NCI-H2081 (cell line): ENCODE measurements around the gene PFKM.

Experiments used
- DNase-seq, 2 experiments: peaks; one replicate each; lab custom pipeline; 2025; lab: John Stamatoyannopoulos, UW

PFKM gene

DNA sequence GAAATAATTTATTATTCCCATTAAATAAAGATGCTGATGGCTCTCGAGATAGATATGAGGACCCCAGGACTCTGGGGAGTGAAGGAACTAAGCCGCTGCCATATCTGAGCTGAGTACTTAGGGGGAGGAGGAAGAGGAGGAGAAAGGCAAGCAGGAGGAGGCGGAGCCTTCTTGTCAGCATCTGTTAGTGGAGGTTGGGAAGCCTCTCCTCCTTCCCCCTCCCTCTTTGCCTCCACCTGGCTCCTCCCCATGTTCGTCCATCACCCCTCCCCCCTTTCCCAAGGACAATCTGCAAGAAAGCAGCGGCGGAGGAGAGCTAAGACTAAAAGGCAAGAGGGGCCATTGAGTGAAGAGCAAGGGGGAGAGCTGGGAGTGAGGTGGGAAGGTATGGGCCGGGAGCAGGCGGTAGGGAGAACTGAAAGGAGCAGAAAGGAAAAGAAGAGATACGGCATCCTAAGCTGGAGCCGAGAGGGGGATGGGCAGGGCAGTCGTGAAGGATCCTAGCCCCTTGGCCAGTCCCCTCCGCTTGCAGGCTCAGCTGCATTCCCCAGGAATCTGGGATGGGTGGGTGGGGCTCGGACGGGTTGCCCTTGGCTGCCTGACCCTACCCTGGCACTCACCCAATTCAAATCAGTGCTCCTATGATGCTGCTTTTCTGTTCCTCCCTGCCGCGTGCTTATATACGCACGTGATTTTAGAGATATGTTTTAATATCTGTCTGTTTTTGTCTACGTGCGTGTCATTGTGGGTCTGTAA lies at the start of gene PFKM:
Gene PFKM (plus strand): TSS at position 287 of the 756 bp plus-strand sequence. CDS start 3,411 bp downstream, outside the sequence.
- DNase-seq = peak; percentile 79 to 90

DNA sequence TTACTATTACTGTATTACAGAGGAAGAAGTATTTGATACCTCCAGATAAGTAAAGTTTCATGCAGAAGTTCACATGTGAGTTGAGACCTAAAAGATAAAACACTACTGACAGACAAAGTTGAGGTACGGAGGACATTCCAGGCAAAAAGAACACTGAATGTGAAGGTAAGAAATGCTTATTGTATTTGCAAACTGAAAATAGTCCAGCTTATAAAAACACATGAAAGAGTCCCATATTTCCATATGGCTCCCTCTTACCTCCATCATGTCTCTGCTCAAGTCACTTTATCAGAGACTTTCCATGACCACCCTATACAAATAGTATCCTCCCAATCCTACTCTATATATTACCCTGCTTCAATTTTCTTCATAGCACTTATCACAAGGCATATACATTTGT lies 49.1 kb upstream of the PFKM start:
- no peak for DNase-seq

- DNase-seq = no peak
Observed at GRCh38 chr12:48070731-48071130, 48.4 kb upstream of the PFKM start.

DNA sequence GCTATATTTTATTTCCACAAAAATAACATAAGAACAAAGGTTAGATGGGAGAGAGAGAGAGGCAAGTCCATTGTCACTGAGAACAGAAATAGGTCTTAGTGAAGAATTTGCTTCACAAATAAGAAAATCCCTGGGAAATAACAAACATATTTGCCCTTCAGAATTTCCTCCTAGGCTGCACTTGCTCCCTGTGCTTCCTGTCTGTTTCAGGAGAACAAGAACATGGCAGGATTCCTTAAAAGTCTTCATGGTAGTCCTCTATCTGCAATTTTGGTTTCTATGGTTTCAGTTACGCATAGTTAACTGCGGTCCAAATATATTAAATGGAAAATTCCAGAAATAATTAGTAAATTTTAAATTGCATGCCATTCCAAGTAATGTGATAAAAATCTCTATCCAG lies 47.4 kb upstream of the PFKM start:
- no peak for DNase-seq

DNA sequence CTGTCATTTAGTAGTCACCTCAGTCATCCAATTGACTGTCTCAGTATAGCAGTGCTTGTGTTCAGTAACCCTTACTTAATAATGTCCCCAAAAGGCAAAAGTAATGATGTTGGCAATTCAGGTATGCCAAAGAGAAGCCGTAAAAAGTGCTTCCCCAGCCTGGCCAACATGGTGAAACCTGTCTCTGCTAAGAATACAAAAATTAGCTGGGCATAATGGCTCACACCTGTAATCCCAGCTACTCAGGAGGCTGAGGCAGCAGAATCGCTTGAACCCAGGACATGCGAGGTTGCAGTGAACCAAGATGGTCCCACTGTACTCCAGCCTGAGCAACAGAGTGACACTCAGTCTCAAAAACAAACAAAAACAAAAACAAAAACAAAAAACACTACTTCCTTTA lies 46.9 kb upstream of the PFKM start:
- DNase-seq = no peak

DNA sequence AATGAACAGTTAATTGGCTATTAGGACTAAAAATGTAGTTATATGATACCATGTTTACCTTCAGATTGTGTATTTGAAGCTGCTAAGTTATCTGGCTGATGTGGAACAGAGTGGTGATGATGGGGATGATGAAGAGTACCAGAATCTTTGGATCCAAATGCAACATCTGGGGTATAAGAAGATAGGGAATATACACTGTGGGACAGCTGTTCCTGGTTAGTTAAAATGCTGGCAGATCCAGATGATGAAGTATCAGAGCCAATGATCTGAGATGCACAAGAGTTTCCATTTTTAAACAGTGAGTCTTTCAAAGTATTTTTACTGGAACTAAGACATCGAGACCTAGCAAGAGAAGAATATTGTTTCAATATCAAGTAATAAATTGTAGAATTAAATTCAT lies 44.9 kb upstream of the PFKM start:
- DNase-seq = no peak

GRCh38 chr12:48075832-48076231 lies 43.3 kb upstream of the PFKM start:
- DNase-seq = no peak

DNA sequence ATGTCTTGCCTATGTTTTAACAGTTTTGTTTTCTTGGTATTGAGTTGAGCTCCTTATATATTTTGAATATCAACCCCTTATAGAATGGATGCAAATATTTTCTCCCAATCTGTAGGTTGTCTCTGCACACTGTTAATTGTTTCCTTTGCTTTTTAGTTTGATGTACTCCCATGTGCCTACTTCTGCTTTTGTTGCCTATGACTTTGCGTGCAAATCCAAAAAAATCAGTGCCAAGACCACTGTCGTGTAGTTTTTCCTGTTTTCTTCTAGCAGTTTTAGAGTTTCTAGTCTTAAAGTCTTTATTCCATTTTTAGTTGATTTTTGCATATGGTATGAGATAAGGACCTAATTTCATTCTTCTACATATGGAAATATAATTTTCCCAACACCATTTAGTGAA lies 42.1 kb upstream of the PFKM start:
- DNase-seq = no peak

DNA sequence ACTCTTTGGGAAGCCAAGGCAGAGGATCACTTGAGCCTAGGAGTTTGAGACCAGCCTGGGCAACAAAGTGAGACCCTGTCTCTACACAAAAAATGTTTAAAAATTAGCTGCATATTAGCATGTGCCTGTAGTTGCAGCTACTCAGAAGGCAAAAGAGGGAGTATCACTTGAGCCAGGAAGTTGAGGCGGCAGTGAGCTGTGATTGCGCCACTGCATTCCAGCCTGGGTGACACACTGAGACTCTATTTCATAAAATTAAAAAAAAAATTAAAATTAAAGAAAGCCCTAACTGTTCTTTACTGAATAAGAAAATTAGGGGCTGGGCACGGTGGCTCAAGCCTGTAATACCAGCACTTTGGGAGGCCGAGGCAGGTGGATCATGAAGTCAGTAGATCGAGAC lies 40.3 kb upstream of the PFKM start:
- DNase-seq = no peak

- DNase-seq = no peak
Observed at GRCh38 chr12:48080285-48080684, 38.9 kb upstream of the PFKM start.

DNA sequence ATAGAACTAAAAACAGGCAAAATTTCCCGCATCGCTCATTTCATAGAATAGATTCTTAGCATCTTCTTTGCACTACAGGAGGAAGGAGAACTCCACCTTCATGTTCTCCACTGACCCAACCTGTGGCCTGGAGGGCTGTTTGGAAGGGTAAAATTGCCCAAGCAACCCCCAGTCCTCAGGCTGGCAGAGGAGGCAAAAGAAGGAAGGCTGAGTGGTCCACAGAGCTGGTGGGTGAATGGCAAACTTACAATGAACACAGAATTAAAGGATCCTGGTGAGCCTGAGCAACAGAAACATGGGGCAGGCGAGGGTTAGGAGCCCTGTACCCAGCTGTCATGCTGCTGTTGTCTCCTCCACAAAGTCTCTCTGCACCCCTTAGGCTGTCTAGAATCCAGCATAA lies 38.3 kb upstream of the PFKM start:
- DNase-seq = no peak

DNA sequence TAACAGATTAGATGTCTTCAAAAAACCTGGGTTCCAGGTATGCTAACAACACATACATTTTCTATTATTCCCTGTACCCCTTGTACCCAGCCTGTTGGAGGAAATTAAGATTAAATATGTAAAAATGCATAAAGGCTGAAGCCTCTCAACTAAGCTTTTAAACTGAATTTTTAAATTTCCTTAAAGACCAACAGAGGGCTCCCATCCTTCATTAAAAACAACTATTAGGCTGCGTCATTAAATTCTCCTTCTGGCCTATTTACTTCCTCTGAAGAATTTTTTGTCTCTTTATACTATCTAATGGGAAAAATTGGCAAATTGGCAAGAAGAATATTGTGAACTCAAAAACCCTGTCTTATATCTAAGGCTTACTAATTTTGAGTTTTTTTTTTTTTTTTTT lies 35.1 kb upstream of the PFKM start:
- DNase-seq = no peak

DNA sequence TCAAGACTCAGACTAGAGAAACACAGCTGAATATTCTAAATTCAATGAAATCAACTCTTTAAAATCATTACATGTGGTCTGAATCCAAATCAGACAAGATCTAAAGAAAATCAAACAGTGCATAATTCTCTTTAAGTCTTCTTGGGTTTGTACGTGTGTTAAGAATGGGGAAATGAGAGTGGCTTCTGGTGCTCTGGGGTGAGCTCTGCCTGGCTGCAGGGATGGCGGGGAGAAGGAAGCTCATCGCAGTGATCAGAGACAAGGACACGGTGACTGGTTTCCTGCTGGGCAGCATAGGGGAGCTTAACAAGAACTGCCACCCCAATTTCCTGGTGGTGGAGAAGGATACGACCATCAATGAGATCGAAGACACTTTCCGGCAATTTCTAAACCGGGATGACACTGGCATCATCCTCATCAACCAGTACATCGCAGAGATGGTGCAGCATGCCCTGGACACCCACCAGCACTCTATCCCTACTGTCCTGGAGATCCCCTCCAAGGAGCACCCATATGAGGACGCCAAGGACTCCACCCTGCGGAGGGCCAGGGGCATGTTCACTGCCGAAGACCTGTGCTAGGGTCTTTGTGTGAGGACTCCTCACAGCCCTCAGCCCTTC lies 34.2 kb upstream of the PFKM start:
- no peak for DNase-seq

- DNase-seq = no peak
Observed at GRCh38 chr12:48086327-48086726, 32.8 kb upstream of the PFKM start.

DNA sequence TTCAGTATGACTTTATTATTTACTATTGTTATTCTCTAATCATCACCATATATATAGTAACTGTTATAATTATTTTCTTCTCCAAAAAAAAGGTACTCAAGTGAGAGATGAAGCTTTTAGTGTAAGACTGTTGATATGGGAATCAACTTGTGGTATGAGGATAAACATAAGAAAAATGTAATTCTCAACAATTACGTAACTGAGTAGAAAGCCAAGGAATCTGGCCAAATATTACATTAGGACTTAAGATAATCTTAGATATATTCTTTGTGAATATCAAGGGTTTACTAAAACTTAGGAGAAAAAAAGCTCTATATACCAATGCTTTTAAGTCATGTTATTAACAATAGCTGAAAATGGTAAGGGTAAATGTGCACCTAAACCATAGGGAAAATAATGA lies 26.6 kb upstream of the PFKM start:
- no peak for DNase-seq

DNA sequence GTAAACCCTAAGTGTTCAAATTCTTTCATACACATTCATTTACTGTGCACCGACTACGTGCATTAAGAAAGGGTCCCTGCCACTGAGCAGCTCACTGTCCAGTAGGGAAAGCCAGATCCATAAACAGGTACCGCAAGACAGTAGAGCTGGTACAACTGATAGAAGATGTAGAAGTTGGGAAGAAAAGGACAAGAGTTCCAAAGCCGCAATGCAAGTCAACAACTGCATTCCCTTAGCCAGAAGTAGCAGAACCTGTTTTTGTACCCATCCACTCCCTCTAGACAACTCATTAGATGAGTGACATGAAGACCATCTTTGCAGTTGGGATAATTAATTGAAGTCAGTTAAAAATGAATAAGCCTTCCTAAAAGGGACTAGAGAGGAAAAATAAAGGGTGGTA lies 14.6 kb upstream of the PFKM start:
- no peak for DNase-seq

- DNase-seq = peak in 1 of 2 experiments; percentile 16
Observed at GRCh38 chr12:48105321-48105866, 13.8 kb upstream of the PFKM start.

DNA sequence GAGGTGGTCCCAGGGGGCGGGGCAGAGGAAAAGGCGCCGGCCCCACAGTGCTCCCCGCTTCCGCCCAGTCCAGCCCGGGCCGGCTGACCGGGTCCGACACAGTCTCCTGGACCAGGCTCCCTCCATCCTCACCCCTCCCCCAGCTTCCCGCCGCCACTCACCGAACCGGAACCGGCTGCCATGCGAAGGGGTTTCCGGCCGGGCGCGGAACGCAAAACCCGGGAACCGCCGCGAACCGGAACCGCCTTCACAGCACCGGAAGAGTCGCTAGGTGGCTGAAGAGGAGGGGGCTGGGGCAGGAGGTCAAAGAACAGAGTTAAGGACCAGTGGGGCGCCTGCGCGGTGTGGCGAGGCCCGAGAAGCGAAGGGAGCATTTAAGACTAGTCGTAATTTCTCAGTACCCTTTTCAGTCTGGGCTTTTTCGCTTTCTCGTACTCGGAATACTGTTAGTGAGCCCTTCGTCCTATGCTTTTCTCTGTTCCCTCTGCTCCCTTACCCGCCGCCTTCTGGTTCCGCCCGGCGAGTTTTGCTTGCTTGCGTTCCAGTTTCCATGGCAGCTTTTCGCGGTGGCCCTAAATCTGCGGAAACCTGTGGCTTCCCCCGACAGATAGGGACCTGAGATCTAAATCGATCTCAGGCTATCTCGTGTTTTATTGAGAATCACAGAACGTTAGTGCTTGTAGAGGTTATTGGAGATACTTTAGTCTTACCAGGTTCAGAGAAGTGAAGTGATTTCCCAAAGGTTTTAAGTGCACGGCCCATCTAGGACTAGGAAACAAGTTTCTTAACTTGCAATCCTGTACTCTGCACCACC lies 13.1 kb upstream of the PFKM start, which contains the start of gene SENP1:
Gene SENP1 (minus strand): TSS at position 213 of the 814 bp plus-strand sequence. CDS start 4,607 bp downstream, outside the sequence.
- peak; percentile 88 to 89 for DNase-seq

DNA sequence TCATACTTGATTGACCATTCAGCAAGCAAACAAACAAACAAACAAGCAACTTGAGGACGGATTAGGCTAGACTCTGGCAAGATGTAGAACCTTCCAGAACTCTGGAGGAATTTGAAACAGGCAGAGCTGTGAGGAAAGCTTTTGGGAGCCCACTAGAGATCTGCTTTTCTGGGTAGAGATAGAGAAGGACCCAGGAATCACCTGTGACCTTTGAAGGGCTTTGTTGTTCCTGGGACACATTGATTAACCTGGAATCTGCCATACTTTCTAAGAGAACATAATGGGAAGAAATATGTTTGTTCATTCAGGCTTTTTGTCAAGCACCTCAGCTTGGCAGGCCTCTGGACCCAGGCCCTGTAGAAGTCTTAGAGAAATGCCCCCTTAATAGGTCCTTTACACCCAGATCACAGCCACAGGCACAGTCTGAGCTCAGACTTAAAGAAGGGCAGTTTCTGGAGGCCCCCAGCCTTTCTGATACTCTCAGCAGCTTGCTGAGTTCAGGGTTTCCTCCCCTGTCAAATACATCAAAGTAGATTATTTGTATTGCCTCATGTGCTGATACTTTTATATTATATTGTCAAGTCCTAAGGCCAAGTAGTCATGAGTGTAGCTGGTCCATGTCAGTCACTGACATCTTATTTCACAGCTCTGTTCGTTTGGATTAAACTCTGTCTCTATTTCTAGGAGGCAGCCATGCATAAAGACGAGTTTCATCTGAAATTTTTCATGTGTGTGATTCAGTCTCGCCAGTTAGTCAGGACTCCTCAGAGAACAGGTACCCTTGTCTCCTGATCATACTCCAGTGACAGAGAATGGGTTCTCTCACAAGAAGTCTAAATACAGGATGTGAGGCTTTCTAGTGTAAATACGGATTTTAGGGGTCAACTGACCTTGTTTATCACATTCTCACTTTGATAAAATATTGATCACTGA lies 12.2 kb upstream of the PFKM start:
- DNase-seq = no peak

- DNase-seq = no peak
Observed at GRCh38 chr12:48109424-48109823, 9.7 kb upstream of the PFKM start.

DNA sequence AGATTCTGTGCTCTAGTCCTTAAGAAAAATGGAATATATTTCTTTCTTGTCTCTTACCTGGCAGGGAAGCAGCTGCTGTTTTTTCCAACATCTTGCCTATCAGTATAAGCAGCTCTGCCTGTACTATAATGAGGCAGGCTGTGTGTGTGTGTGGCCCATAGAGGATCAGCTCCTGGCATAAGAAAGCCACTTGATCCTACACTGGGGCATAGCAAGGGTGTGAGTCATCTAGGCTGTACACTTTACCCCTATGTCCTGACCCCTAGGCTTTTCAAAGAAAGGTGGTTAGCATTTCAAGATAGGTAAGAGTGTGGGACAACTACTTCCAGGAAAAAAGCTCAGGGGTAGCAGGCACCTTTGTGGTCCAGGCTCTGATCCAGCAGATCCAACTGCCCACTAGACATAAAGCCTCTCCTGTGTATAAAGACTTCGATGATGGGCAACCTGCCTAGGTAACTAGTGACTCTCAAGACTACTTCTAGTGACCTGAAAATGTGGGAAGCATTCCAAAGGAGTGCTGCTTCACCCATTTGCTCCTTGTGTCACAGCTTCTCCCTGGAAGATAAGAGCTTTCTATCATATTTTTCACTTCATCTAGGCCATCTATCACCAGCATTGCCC lies 8.4 kb upstream of the PFKM start:
- DNase-seq = no peak
